GF-D8 (cell line): ENCODE measurements around the gene PELI3.
"Not testable (repeated sequence)": the region's sequence is repeated elsewhere in the genome, so short reads cannot be mapped to it uniquely, and the experiment has no call there.

Source experiments
- DNase-seq: peaks from one replicate; lab custom pipeline; 2025; lab: John Stamatoyannopoulos, UW

The PELI3 gene, protein sequence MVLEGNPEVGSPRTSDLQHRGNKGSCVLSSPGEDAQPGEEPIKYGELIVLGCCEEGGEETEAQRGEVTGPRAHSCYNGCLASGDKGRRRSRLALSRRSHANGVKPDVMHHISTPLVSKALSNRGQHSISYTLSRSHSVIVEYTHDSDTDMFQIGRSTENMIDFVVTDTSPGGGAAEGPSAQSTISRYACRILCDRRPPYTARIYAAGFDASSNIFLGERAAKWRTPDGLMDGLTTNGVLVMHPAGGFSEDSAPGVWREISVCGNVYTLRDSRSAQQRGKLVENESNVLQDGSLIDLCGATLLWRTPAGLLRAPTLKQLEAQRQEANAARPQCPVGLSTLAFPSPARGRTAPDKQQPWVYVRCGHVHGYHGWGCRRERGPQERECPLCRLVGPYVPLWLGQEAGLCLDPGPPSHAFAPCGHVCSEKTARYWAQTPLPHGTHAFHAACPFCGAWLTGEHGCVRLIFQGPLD

DNA sequence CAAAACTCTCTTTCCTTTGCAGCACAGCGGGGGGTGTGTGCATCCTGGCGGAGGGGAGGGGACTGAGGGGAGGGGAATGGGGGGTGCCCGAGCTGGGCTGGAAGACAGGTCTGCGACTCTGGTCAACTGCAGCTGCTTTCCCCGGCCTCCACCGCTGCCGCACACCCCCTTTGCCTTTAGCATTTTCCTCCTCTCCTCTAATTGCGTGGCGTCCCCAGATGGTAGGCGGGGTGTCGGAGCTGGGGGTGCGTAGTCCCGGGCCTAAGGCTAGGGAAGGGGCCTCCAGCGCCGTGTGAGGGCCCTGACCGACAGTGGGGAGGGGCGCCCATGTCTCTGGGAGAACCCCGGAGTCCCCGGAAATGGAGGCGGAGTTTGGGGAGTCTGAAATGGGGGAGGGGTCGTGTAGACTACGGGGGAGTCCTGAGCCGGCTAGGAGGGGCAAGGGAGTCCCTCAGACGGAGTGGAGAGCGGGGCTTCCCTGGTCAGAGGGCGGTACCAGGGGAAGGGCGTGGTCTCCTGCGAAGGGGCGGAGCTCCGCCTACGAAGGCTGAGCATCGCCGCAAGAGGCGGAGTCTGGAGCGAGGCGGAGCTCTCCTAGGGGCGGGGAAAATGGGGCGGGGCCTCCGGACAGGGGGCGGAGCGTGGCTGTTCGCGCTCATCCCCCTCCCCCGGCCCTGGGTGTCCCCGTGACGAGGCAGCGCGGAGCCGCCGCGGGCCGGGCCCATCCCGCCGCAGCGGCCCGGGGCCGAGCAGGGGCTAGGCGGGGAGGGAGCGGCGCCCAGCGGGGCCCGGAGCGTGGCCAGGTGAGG lies at the start of gene PELI3:
TSS of gene PELI3 (plus strand) at position 681 of the 809 bp plus-strand sequence. CDS start 1,224 bp downstream, outside the sequence.
- DNase-seq = peak; percentile 63

GRCh38 chr11:66417000-66417399 lies 49.7 kb upstream of the PELI3 start:
- DNase-seq = no peak

GRCh38 chr11:66418168-66418985 lies 48.3 kb upstream of the PELI3 start:
- DNase-seq = no peak

GRCh38 chr11:66418986-66419308 lies 47.8 kb upstream of the PELI3 start:
- DNase-seq = no peak

- no peak for DNase-seq
Measured at GRCh38 chr11:66419825-66420224, 46.9 kb upstream of the PELI3 start.

DNA sequence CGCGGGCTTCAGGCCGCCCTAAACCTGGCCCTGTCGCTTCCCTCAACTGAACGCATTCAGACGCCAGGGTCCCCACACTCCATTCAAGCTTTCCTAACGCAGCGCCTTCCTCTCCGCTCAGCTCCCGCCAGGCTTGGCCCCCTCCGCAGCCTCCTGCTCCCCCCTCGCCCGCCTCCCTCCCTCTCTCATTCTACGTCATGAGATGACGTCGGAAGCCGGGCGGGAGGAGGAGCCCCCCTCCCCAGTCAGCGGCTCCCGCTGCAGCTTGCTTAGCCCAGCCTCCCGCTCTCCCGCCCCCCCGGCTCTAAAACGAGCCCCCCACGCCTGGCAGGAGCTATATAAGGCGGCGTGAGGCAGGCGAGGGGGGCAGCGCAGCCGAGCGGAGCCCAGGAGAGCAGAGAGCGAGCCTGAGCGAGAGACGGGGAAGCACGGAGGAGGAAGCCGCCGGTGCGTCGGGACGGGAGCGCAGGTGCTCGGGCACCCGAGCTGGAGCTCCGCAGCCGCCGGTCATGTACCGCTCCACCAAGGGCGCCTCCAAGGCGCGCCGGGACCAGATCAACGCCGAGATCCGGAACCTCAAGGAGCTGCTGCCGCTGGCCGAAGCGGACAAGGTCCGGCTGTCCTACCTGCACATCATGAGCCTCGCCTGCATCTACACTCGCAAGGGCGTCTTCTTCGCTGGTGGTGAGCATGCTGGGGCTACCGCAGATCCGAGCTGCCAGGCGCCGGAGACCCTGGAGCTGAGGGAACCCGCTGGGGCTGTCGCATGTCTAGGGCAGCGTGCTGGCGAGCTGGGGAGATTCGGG lies 45.8 kb upstream of the PELI3 start, which contains the start of gene NPAS4:
TSS of gene NPAS4 (plus strand) at position 365 of the 806 bp plus-strand sequence. CDS start at position 510, 145 bp downstream.
- DNase-seq = no peak

- peak; percentile 32 for DNase-seq
Measured at GRCh38 chr11:66421492-66422205, 45.1 kb upstream of the PELI3 start.

DNA sequence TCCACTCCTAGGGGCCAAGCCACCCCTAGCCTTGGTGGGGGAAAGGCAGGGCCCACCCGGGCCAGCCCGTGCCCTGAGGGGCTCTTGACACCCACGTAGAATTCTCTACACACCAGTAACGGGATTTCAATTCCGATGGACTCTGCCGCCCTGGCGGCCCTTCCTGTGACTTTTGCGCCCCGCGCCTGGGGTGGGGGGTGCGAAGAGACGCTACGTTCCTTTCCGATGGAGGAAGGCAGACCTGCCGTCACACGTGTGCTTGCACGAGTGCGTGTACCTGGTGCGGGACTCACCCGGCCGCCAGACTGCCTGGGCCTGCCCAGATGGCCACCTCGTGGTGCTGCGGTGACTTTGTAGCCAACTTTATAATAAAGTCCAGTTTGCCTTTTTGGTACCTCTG lies 40.4 kb upstream of the PELI3 start:
- no peak for DNase-seq

- DNase-seq = no peak
Measured at GRCh38 chr11:66428933-66429332, 37.8 kb upstream of the PELI3 start.

GRCh38 chr11:66429983-66430602 lies 36.6 kb upstream of the PELI3 start:
- no peak for DNase-seq

GRCh38 chr11:66431287-66431686 lies 35.4 kb upstream of the PELI3 start:
- DNase-seq = not testable (repeated sequence)

DNA sequence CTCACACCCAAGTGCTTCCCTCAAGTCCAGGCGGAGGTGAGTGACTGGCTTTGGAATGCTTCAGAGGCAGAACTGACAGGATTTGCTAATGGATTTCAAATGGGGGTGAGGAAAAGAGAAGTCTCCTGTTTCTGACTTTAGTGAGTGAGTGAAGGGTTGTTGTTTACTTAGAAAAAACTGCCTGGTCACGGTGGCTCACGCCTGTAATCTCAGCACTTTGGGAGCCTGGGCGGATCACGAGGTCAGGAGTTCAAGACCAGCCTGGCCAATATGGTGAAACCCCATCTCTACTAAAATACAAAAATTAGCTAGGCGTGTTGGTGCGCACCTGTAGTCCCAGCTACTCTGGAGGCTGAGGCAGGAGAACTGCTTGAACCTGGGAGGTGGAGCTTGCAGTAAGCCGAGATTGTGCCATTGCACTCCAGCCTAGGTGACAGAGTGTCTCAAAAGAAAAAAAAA lies 34.8 kb upstream of the PELI3 start:
- not testable (repeated sequence) for DNase-seq

DNA sequence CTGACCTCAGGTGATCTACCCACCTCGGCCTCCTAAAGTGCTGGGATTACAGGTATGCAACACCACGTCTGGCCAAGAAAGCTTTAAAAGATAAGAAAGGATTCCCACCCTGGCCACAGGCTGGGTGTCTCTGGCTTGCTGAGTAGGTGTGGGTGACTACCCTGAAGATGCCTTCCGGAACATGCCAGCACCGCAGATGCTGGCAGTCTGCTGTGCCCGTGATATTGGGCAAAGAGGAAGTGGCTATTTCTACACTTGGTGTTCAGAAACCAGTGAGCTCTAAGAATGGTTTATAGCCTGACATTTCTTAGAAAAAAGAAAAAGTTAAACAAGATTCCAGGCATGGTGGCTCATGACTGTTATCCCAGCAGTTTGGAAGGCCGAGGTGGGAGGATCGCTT lies 34.1 kb upstream of the PELI3 start:
- DNase-seq = peak; percentile 98

DNA sequence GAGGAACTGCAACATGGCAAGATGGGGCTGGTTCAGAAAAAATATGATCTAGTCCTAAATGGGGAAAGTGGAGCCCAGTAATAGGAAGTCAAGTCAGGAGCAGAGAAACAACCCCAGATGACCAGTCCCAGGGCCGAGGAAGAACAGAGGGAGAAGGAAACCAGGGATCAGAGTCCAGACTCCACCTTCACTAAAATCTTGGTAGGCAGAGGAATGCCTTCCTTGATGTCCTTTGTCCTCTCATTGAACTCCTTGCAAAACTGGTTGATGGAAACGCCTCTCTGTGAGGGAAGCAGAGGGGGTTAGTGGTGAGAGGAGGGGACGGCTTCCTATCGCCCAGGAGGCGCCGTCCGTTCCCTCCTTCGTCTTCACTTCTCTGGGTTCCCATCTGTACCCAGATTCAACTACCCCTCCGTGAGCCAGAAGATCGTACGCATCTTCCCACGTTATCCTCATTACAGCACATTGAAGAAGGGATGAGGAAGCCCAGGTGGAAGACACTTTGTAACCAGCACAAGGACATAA lies 28.7 kb upstream of the PELI3 start:
- DNase-seq = no peak

DNA sequence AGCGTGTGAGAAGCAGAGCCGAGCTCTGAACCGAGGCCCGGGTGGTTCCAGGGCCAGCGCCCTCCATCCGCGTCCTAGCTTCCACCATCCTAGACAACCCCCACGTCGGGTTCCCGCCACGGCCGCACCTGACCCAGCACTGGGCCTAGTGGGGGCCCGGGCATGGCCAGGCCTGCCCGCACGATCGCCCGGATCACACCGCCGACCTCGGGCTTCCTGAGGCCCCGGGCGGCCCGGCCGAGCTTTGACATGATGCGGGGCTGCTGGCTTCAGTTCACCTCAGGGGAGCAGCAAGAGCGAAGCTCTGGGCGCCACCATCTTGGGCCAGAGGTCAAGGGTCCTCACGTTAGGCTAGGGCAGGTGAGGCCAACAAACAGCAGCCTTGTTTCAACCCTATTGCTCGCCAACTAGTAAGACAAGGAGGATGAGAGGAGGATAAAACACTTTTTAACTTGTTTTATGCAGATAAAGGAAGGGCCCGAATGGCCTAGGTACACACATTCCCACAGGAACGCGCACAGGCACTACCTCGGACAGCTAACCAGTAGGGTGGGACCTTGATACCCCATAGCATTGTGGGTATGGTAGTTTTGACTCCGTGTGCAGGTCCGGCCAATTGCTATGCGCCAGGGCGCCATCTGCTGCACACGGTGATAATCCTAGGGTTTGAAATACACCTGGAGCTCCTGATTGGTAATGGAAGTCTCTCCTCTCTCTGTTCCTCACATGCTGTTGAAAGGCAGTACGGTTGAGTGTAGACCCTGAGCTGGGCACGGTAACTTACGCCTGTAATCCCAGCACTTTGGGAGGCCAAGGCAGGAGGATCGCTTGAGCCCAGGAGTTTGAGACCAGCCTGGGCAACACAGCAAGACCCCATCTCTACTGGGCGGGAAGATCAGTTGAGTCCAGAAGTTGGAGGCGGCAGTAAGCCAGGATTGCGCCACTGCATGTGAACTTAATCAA lies 27.9 kb upstream of the PELI3 start, which contains the start of gene MRPL11:
TSS of gene MRPL11 (minus strand) at position 345 of the 963 bp plus-strand sequence. CDS start at position 251, 94 bp downstream.
- peak; percentile 76 for DNase-seq

- not testable (repeated sequence) for DNase-seq
Measured at GRCh38 chr11:66440101-66440939, 26.4 kb upstream of the PELI3 start.

DNA sequence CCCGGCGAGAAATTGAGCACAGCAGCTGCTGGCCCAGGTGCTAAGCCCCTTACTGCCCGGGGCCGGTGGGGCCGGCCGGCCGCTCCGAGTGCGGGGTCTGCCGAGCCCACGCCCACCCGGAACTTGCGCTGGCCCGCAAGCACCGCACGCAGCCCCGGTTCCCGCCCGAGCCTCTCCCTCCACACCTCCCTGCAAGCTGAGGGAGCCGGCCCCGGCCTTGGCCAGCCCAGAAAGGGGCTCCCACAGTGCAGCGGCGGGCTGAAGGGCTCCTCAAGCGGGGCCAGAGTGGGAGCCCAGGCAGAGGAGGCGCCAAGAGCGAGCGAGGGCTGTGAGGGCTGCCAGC lies 25.8 kb upstream of the PELI3 start:
- not testable (repeated sequence) for DNase-seq

DNA sequence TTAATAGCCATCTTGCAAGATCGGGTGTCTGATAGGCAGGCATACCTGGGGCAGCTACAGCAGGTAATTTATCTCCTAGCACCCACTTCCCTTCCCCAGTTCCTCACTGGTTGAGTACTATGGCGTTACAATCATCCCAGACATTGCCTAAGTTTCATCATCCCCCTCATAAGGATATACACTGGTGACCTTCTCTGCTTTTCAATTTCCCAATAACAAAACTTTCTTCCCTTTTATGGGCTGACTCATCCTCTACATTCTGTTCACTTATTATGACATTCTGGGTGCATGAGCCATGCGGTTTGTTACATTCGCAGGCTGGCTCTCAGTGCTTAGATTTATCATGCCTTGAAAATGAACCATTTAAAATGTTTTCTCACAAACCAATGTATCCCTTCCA lies 23.1 kb upstream of the PELI3 start:
- DNase-seq = peak; percentile 87
